IMR-90 (cell line): ENCODE measurements around the gene TEKT1.

Experiments used
- CTCF ChIP-seq: conservative IDR thresholded peaks from 2 replicates; pipeline ENCODE4 v1.5.1; 2012; ENCODE audit warnings: mild to moderate bottlenecking, low read depth, low read length, improper control_type of control experiment
- SMC3 ChIP-seq: fragments of 150-350 bp; IDR thresholded peaks from 2 replicates; pipeline ENCODE4 v1.6.1; 2016; ENCODE audit warnings: low read depth, mild to moderate bottlenecking, antibody characterized with exemption, low read length, moderate library complexity

- TF ChIP-seq CTCF (no peak), SMC3 (no peak)
Observed at GRCh38 chr17:6756425-6757031, 75.0 kb downstream of the TEKT1 start.
